ENCODE results near the gene RNF133.

The RNF133 gene, protein sequence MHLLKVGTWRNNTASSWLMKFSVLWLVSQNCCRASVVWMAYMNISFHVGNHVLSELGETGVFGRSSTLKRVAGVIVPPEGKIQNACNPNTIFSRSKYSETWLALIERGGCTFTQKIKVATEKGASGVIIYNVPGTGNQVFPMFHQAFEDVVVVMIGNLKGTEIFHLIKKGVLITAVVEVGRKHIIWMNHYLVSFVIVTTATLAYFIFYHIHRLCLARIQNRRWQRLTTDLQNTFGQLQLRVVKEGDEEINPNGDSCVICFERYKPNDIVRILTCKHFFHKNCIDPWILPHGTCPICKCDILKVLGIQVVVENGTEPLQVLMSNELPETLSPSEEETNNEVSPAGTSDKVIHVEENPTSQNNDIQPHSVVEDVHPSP

DNA sequence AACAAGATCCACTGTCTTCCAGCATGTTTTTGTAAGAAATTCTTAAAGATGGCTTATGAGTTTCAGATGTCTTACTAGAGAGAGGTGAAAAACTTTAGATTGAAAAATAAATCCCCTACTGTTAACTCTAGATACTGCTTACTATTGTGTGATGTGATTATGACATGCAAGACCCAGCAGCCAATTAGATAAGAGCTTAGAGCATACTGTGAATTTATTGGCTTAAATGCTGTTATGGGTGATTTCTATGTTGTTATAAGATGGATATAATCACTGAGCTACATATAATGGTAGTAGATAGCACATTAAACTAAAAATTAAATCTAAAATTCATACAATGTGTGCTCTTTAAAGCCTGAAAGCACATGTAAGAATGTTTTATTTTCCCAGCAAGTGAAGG is at the start of gene RNF133:
Gene RNF133, minus strand, starts transcription at position 101 of the 400 bp plus-strand sequence. CDS start 199 bp downstream, outside the sequence.
- no peak for DNase-seq

DNA sequence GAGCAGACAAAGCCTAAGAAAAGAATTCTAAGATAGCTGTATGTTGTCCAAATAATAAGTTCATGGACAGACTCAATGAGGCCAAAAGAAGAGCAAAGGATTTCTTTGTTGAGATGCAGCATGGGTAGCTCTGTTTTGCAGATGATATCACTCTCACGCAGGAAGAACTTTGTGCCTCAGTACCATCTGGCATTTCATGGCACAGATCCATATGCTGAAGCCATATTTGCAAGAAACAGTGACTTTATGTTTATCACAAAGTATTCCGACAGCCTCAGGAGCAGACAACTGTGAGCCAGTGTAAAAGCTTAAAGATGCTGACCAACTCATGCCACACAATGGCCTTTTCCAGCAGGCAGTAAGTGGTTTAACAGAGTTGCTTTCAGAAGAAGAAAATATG is 49.3 kb upstream of the RNF133 start:
- DNase-seq, result no peak

DNA sequence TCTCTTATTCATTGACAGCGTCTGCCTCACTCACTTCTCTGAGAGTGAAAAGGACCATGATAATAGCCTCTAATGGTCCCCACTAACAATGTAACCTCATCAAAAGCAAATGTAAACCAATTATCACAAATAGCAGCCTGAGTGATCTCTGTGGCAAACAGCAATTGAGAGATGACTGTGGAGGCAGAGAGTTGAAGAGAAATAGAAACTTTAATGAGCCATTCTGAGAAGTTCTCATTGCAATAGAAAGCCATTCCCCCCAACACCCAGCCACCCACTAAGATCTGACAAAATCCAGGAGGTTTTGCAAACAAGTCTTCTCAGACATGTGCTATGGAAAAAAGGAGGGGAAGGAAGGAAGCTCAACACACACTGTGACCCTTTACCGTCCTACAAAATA is 48.0 kb upstream of the RNF133 start:
- DNase-seq, result no peak

DNA sequence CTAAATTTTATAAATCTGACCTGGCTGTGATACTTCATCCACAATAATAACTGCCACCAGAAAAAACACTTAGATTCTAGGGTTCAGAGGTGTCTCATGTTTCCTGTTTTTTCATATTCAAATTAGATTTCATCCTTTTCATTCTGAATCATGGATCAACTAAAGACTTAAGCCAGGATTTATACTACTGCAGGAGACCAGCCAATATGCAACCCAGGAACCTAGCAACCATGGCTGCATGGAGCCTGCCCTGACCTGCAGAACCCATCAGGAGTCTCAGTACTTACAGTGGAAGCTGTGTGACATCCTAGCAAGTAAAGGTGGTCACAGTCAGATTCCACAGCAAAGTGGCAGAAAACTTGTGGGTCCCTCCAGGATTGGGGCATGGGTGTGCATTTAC is 44.3 kb upstream of the RNF133 start:
- no peak for DNase-seq

DNA sequence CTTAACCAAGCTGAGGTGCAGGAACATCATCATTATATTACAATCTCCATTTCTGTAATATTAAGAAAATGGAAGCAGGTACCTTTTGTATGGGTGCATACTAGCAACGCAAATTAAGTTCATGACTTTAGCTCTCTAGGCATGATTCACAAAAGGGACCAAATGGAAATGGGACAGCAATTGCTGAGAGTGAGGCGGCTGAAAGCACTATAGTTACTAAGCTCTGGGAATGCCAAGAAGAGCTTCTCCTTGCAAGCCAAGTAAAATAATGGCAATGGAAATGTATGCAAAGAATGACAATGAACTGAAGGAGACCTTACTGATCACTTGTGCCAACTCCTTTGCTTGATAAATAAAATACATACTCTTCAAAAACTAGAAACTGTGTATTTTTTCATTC is 40.0 kb upstream of the RNF133 start:
- no peak for DNase-seq

DNA sequence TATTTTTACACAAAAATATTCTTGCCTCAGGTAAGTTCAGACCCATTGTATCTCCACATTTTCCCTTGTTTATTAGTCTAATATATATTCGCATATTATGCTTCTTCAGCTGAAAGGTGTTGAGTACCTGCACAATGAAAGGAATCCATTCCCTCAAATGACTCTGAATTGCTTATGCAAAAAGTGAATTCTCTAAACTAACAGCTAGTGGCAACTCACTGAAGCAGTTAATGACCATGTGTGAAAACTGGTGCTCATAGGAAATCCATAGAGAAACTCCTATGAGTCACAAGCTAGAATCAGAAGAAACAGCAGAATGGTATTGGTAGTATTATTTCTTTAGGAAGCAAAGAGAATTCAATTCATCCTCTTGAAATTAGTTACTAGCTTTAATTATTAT is 37.3 kb upstream of the RNF133 start:
- no peak for DNase-seq

DNA sequence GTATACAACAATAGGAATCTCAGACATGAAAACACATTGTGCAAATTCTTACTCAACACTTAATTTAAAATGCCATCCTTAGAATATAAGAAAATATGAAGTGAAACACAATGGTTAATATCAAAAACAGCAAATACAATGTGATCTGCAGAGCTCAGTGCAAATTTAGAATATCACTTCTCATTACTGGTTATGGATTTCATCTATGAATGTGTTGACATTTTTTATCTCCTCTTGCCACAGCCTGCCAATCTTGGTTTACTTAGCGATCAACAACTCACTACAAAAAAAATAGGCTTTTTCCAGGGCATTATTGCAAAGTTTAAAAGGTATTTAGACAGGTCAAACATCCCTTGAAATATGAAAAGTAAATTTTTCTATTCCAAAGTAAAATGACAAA is 28.8 kb upstream of the RNF133 start:
- no peak for DNase-seq

DNA sequence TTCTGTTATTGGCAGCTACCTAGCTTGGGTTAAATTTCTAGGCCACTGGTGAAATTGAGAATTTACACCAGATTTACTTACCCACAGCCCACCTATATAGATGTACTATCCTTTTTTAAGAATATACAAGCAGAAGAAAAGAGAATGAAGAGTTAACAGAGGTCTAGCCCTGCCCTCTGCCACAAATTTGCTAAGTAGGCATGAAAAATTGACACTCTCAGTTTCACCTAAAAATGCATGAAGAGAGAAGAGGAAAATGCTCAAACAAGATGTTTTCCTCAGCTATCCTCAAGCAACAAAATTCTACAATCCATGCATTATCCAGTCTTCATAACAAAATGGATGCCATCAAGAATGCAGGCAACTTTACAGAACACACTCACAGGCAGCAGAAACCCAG is 28.4 kb upstream of the RNF133 start:
- no peak for DNase-seq

DNA sequence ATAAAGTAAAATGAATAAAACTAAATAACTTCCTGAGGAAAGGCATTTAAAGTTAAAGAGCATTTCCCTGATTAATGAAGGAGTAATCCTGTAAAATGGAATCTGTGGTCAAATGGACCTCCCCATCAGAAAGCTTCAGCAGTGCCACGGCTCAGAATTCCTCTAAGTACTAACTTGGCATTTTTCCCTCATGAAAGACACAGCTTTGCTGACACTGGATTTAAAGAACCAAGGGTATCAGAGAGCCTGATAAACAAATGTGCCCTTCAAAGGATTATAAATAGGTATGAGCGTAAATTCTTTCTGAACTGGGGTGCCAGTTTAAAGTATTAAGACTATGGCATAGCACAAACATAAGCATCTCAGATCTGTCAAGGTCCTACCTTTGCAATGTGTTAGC is 28.0 kb upstream of the RNF133 start:
- no peak for DNase-seq

DNA sequence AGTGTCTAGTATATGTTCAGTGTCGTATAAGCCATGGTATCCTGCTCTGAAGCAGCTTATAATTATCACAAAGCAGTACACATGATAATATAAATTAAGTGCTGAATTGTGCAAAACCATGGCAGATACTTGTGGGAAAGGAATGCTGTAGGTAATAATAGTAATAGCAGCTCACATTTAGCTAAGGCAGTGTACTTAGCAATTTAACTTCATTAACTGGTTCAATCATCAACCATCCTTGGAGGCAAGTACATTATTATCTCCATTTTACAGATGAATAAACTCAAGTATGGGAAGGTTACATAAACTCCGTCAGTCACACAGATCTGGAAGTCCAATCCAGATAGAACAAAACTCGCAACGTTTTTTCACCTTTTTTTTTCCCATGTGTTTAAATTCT is 25.4 kb upstream of the RNF133 start:
- no peak for DNase-seq

DNA sequence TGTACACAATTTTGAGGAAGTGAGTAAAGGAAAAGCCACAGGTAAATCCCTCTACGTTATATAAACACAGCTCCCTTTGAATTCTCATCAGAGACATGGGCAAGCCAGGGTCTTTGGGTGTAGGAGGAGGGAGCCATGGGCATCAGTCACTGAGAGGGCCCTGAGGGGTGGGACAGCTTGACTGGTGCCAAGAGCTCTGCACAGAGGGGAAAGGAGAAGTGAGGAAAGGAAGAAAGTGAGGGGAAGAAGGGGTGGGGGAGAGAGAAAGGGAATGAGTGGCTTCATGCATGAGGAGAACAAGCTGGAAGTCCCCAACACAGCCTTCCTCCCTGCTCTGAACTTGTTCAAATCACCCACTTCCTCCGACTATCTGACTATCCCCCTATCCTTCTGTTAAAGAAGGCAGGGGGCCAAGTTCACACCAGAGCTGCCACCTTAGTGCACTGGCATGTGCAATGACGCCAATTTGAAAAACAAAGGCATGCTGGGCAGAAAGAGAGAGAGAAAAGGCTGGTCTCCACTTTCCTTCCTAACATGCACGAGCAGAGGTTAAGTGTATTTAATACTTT is 20.2 kb upstream of the RNF133 start:
- DNase-seq, result no peak

DNA sequence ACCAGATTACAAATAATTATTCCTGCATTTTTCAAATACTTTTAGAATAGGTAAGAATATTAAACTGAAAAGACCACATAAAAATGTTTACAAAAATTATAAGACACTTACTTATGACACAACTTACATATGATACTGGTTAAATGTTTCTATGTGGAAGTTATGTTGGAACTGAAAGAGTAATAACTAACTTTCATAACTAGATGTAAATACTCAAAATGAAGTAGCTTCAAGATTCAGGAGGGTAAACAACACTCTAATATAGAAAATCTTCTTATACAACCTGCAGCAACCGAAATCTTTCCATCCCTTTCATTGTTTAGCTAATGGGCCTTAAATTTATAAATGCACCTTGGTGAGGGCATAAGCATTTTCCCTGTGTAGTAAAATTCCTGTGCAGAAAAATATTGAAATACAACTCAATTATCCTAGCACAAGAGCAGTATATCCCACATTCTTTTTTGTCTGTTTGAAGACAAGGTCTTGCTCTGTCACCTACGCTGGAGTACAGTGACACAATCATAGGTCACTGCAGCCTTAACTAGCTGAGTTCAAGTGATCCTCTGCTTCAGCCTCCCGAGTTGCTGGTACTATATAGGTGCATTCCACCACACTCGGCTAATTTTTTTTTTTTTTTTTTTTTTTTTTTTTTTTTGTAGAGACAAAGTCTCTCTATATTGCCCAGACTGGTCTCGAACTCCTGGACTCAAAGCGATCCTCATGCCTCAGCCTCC is 18.6 kb upstream of the RNF133 start:
- DNase-seq, result no peak

DNA sequence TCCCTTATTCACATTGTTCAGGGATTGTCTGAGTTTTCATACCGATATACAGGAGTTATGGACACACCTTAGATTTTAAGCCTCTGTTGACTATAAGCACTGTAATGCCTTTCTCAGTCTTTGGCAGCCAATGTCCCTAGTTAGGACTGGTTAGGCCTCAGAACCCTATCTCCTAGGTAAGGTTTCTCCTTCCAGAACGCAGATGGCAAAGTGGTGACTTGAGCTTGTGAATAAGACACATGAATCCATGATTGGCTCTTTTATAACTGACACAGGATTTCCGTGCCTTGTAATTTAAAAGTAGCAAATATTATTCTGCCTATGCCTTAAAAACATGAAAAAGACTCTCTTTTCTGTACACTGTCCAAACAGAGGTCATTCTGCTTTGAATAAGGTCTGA is 16.3 kb upstream of the RNF133 start:
- no peak for DNase-seq

DNA sequence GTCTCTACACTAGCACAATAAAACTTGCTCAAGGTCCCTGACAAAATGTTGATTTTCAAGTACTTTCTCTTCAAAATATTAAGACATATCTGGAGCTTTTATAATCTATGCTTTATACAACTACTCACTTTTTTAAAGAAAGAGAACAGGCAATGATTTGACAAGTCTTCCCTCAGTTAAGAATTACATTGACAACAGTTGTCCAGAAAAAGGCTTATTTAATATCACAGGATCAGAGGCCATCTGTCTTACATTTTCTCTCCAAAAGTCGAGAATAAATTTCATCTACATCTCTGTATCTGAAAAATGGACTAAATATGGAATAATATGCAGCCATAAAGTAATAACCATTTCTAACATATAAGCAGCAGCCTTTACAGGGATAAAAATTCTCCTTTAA is 12.0 kb upstream of the RNF133 start:
- DNase-seq, result no peak

DNA sequence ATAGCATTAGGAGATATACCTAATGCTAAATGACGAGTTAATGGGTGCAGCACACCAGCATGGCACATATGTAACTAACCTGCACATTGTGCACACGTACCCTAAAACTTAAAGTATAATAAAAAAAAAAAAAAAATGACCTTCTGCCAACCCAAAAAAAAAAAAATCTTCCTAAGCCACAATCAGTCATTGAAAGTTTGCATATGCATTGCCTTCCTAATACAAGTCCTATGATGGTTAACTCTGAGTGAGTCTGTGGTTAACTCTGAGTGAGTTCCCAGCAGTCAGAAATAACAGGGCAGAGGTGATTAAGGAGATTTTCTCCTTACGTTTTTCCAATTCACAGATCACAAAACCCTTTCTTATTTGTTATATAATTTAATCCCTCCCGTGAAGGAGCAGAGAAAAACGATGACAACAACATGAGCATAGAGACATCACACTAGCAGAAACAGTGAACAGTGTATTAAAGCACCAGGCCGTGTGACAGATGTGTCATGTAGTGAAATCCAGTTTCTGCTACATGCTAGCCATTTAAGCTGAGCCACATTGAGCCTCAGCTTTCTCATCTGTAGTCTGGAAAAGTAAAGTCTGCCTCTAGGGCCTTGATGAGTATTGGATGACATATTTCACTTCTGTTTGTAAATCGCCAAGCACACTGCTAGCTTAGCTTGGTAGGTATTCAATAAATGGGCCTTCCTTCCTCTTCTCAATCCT is 11.2 kb upstream of the RNF133 start:
- DNase-seq, result no peak

DNA sequence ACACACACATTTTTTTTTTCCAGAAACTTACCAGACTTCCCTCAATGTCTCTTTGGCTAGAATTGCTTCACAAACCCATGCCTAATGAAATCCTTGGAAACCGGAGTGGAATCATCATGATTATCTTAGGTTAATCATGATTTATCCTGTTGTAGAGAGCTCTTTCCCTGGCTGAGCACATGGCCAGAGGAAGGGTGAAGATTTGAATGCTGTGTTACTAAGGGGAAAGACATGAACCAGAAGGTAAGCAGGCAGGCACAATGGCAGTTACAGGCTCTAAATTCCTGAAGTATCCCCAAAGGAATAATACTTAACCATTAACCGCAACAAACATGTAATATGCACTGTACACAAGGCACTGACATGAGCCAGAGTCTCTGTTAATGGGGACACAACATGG is 7.9 kb upstream of the RNF133 start:
- no peak for DNase-seq

DNA sequence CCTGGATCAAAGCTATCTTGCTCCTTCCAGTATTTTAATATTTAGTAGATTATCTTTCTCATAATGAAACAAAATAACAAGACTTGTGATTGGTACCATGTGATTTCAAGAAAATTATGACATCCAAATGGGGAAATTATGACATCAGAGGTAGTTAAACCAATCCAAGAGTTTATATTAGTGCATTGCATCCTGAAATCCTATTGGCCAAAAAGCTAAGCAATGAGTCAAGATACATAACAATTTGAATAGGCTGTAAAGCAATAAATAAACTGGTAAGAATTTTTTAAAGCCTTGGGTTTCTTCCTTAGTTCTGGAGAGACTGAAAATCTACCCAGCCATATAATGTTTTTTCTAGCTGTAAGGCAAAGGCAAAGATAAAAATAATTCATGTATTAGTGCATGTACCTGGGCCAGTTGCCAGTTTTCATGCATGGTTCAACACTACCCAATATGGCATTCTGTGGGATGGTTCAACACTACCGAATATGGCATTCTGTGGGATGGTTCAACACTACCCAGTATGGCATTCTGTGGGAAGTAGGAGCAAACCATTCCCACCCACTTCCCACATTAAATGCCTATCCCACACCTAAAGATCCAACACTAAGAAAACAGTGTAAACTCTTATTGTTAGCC is 4.1 kb upstream of the RNF133 start, which contains the start of gene RNF148:
Gene RNF148, minus strand, starts transcription at position 51 of the 639 bp plus-strand sequence. CDS start 172 bp downstream, outside the sequence.
- no peak for DNase-seq

DNA sequence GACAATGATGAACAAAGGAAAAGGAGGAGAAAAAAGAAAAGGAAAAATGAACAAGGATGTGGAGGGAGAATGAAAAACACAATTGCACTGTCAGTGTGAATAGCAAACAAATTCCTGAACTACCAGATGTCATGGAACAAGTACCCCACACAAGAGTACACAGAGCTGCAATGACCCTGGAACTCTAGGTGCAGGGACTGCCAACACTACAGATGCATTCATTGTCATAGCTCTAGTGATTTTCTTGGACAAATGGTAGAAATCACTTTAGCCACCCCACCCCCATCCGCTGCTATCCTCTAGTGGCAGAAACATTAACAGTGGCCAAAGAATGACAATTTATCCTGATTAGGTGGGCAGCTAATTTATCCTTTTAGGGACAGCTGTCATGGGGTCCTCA is 3.1 kb downstream of the RNF133 start:
- DNase-seq, result no peak

DNA sequence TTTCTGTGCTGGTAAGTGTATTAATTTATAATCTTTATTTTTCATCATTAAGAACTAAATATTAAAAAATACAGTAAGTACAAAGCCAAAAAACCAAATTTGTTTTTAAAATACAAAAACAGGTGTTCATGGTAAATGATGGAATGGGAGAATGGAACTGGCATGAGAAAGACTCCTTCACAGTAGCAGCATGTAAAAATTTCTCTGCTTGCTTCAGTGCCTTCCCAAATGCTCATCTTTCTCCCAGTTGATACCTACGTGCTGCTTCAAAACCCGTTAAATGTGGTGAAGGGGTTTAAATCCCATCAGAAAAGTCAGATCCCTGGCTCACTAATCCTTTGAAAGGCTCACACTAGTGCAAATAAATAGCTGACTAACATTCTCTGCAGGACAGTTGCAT is 4.2 kb downstream of the RNF133 start:
- no peak for DNase-seq

DNA sequence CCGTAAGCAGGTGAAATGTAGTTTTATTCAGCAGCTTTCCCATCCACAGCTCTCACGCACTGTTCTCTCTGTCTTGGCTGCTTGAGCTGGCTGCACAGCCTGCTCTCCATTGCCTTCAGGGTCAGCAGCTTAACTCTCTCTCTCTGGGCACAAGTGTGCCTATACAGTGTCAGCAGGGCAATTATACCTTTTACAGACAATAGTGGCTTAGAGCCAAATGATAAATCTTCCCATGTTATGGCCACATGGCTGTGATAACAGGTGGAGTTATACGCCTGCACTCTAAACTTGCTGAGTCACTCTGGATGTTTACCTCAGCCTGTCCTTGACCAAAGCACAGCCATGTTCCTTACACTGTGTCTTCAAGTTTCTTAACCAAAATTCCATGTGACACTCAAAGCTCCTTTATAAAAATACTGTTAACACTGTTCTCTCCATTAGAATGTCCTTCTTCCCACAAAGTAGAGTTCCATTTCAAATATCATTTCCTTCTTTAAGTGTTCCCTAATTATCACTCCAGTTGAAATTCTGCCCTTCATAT is 6.1 kb downstream of the RNF133 start:
- DNase-seq, result no peak

DNA sequence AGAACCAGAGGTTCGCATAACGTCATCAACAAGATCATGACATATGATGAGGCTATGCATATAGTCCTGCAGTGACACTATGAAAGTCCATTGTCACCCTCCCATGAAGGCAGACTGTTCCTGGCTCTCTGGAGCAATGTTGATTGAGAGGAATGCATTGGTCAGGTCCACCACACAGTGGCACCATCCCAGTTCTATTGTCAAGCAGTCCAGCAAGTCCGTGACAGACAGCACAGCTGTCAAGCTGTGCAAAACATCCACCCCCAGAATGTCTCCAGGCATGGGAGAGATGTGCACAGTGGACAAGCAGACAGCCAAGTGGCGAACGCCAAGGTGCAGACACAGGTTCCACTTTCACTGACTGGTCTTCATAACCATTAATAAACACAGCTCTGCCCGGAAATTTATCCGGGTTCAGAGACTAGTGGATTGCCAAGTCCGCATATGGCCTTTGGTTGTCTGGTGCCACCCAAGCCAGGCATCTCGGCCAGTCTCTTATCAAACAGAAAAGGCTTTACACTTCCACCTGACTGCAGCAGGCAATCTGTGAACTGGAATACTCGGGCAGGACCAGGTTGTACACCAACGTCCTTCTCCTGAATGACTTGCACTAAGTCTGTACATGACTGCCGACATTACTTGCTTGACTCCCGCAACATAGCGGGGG is 7.2 kb downstream of the RNF133 start:
- DNase-seq, result no peak

Data from hematopoietic multipotent progenitor cell treated with erythropoietin and hydrocortisone succinate and interleukin-3 and kit ligand, for 4 days (in vitro differentiated cells).